Measurements from ENCODE around the gene HILPDA.

The HILPDA gene

GRCh38 chr7:128422842-128423241, 32.8 kb upstream of the HILPDA start:
- H3K4me1 Mint-ChIP-seq: peaks cover 44% of the 10 kb centered on the region
- peak; percentile 94 for ATAC-seq
- peak overlapping the region; percentile 41 for H3K4me3 Mint-ChIP-seq
- no peaks in the 10 kb centered on the region for H3K36me3 Mint-ChIP-seq
- DNase-seq (ENCODE audit: low spot score in 2 of 2): no peak
- H3K9me3 Mint-ChIP-seq: no peaks in the 10 kb centered on the region
- peak overlapping the region; percentile 79 for H3K27ac Mint-ChIP-seq

- DNase-seq (ENCODE audit: low spot score in 2 of 2) (no peak), ATAC-seq (no peak)
- H3K4me3 Mint-ChIP-seq: no peak overlapping the region
- H3K4me1 Mint-ChIP-seq: peaks cover 48% of the 10 kb centered on the region
- H3K9me3 Mint-ChIP-seq: no peaks in the 10 kb centered on the region
- no peak overlapping the region for H3K27ac Mint-ChIP-seq
- H3K36me3 Mint-ChIP-seq: no peaks in the 10 kb centered on the region
These were observed 30.9 kb upstream of the HILPDA start for GRCh38 chr7:128424686-128425275.

GRCh38 chr7:128425850-128426249, 29.8 kb upstream of the HILPDA start:
- H3K4me1 Mint-ChIP-seq: peaks cover 43% of the 10 kb centered on the region
- no peaks in the 10 kb centered on the region for H3K9me3 Mint-ChIP-seq
- no peaks in the 10 kb centered on the region for H3K36me3 Mint-ChIP-seq
- ATAC-seq: peak; percentile 55
- no peak overlapping the region for H3K4me3 Mint-ChIP-seq
- DNase-seq (ENCODE audit: low spot score in 2 of 2): peak; percentile 82 to 93
- no peak overlapping the region for H3K27ac Mint-ChIP-seq

GRCh38 chr7:128427289-128427891, 28.3 kb upstream of the HILPDA start:
- ATAC-seq: peak; percentile 36
- Mint-ChIP-seq H3K9me3 (no peaks in the 10 kb centered on the region), H3K36me3 (no peaks in the 10 kb centered on the region), H3K4me3 (no peak overlapping the region), H3K27ac (no peak overlapping the region), H3K4me1 (peaks cover 28% of the 10 kb centered on the region)
- no peak for DNase-seq (ENCODE audit: low spot score in 2 of 2)

DNA sequence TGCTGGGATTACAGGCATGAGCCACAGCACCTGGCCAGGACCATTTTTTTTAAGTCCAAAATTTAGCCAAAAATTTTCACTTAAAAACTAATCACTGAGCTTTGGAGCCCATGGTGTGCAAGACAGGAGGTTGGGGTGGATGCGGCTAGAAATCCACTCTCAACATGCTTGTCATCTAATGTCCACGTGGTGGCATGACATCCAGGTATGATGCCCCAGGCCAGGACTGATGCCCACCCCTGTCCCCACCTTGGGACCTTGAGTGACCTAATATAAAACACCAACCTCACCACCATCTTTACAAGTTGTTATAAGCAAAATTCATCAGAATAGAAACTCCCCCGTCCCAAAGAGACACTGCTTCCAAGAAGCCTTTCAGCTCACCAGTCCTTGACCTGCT, 25.5 kb upstream of the HILPDA start:
- no peaks in the 10 kb centered on the region for H3K36me3 Mint-ChIP-seq
- H3K9me3 Mint-ChIP-seq: no peaks in the 10 kb centered on the region
- ATAC-seq (no peak), DNase-seq (ENCODE audit: low spot score in 2 of 2) (no peak)
- no peak overlapping the region for H3K27ac Mint-ChIP-seq
- H3K4me3 Mint-ChIP-seq: no peak overlapping the region
- peaks cover 13% of the 10 kb centered on the region for H3K4me1 Mint-ChIP-seq

- Mint-ChIP-seq H3K4me1 (peaks cover 13% of the 10 kb centered on the region), H3K36me3 (no peaks in the 10 kb centered on the region), H3K9me3 (no peaks in the 10 kb centered on the region), H3K27ac (no peak overlapping the region), H3K4me3 (no peak overlapping the region)
- DNase-seq (ENCODE audit: low spot score in 2 of 2) (no peak), ATAC-seq (no peak)
These were observed 24.5 kb upstream of the HILPDA start for GRCh38 chr7:128431221-128431620.

DNA sequence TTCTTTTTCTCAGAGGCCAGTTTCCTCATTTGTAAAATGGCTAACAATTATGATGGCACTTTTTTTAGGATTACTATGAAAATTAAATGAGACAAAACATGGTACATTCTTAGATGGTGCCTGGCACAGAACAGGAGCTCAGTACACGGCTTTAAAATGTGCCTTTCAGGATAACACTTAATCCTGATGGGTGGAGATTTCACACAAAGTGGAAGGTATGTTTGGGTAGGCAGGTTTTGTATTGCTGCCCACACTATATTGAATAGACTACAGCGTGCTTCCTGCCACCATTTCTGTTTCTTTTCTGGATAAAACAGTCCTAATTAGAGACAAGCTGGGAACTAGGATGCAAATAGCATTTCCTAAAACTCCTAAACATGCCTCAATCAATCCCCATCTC, 23.9 kb upstream of the HILPDA start:
- ATAC-seq (no peak), DNase-seq (ENCODE audit: low spot score in 2 of 2) (no peak)
- Mint-ChIP-seq H3K36me3 (no peaks in the 10 kb centered on the region), H3K4me3 (no peak overlapping the region), H3K27ac (no peak overlapping the region), H3K4me1 (peaks cover 13% of the 10 kb centered on the region), H3K9me3 (no peaks in the 10 kb centered on the region)

- Mint-ChIP-seq H3K4me1 (peaks cover 2% of the 10 kb centered on the region), H3K36me3 (no peaks in the 10 kb centered on the region), H3K4me3 (no peak overlapping the region), H3K9me3 (no peaks in the 10 kb centered on the region), H3K27ac (no peak overlapping the region)
- no peak for ATAC-seq
- DNase-seq (ENCODE audit: low spot score in 2 of 2): no peak
These were observed 21.0 kb upstream of the HILPDA start for GRCh38 chr7:128434413-128435326.

DNA sequence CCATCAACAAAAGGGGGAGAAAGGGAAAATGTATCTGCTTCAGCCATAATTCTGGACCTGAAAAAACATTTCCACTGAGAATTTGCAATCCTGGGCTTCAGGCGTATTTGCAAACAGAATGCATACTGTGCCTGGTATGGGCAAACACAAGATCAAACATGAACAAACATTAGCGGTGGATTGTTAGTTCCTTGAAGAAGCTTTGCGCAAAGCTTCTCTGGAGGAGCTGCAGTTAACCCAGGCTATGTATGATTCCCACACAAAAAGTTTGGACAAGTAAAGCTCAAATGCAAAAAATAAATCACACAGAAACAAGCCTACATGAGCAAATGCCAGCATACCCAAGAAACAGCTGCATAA, 20.4 kb upstream of the HILPDA start:
- ATAC-seq (no peak), DNase-seq (ENCODE audit: low spot score in 2 of 2) (no peak)
- Mint-ChIP-seq H3K27ac (no peak overlapping the region), H3K9me3 (no peaks in the 10 kb centered on the region), H3K4me3 (no peak overlapping the region), H3K4me1 (no peaks in the 10 kb centered on the region), H3K36me3 (no peaks in the 10 kb centered on the region)

DNA sequence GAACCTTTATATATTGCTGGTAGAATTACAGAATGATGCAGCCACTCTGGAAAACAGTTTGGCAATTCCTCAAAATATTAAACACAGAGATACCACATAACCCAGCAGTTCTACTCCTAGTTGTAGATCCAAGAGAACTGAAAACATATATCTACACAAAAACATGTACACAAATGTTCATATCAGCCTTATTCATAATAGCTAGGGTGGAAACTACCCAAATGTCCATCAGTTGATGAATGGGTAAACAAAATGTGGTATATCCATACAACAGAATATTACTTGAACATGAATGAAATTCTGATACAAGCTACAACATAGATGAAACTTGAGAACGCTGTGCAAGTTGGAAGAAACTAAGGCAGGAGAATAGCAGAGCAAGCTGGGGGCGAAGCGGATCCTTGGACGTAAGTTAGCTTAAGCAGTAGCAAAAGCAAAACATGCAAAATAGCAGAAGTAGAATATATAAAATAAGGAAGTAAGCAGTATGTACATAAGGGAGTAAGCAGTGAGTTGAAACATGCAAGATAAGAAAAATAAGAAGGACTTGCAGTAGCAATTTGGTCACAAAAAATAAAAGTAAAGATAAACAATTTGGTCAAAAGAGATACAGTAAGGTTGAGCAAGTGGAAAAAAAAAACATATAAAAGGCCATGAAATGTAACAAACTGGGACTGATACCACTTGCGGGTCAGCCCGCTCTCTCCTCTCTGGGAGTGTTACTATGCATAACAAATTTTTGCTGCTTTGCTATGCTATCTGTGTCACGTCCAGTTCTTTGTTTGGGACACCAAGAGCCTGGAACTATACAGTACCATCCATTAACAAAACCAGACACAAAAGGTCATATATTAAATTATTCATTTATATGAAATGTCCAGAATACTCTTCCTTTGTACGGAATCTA, 18.0 kb upstream of the HILPDA start:
- Mint-ChIP-seq H3K4me1 (no peaks in the 10 kb centered on the region), H3K4me3 (no peak overlapping the region), H3K9me3 (no peaks in the 10 kb centered on the region), H3K36me3 (no peaks in the 10 kb centered on the region), H3K27ac (no peak overlapping the region)
- DNase-seq (ENCODE audit: low spot score in 2 of 2) (no peak), ATAC-seq (no peak)

- H3K36me3 Mint-ChIP-seq: no peaks in the 10 kb centered on the region
- no peaks in the 10 kb centered on the region for H3K9me3 Mint-ChIP-seq
- H3K4me1 Mint-ChIP-seq: peaks cover 18% of the 10 kb centered on the region
- no peak overlapping the region for H3K4me3 Mint-ChIP-seq
- DNase-seq (ENCODE audit: low spot score in 2 of 2) (no peak), ATAC-seq (no peak)
- no peak overlapping the region for H3K27ac Mint-ChIP-seq
These were observed 13.3 kb upstream of the HILPDA start for GRCh38 chr7:128442356-128442755.

GRCh38 chr7:128443831-128444600, 11.7 kb upstream of the HILPDA start:
- peaks cover 5% of the 10 kb centered on the region for H3K36me3 Mint-ChIP-seq
- H3K9me3 Mint-ChIP-seq: no peaks in the 10 kb centered on the region
- ATAC-seq (peak; percentile 90), DNase-seq (ENCODE audit: low spot score in 2 of 2) (no peak)
- peak overlapping the region; percentile 23 for H3K27ac Mint-ChIP-seq
- peaks cover 31% of the 10 kb centered on the region for H3K4me1 Mint-ChIP-seq
- no peak overlapping the region for H3K4me3 Mint-ChIP-seq

DNA sequence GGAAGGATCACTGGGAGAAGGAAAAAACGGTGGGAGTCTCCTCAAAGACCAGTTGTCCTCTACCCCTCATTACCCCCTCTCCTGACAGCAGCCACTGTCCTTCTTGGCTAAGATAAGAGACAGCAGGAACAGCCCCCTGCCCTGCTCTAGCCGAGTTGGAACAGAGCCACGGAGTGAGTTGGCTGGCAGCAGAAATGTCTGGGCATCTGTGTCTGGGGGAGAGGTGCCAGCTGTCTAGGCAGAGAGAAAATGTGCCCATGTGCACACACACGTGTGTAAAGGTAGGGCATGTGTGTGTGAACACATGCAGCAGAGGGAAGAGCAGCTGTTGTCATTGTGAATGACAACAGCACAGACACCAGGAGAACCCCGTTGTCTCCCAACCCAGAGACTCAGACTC, 9.4 kb upstream of the HILPDA start:
- H3K27ac Mint-ChIP-seq: no peak overlapping the region
- H3K9me3 Mint-ChIP-seq: no peaks in the 10 kb centered on the region
- ATAC-seq: no peak

GRCh38 chr7:128447941-128448564, 7.6 kb upstream of the HILPDA start:
- DNase-seq (ENCODE audit: low spot score in 2 of 2): no peak
- H3K9me3 Mint-ChIP-seq: no peaks in the 10 kb centered on the region
- ATAC-seq: peak; percentile 58
- H3K4me1 Mint-ChIP-seq: peaks cover 64% of the 10 kb centered on the region
- peak overlapping the region; percentile 2 for H3K4me3 Mint-ChIP-seq
- H3K36me3 Mint-ChIP-seq: peaks cover 11% of the 10 kb centered on the region
- peak overlapping the region; percentile 58 for H3K27ac Mint-ChIP-seq

More for the DNA sequence above, 9.4 kb upstream of the HILPDA start:
- H3K4me3 Mint-ChIP-seq: no peak overlapping the region
- peaks cover 47% of the 10 kb centered on the region for H3K4me1 Mint-ChIP-seq
- DNase-seq (ENCODE audit: low spot score in 2 of 2): no peak
- peaks cover 11% of the 10 kb centered on the region for H3K36me3 Mint-ChIP-seq

Measured in stimulated activated effector memory CD8-positive, alpha-beta T cell treated with anti-CD3 and anti-CD28 coated beads, Interleukin-12 subunit alpha, Interleukin-12 subunit beta, amount 100 ng/mL, for 72 hours (primary cell).